ENCODE data around the gene LYZL6.

GRCh38 chr17:35988164-35988563 lies 44.7 kb upstream of the LYZL6 start:
- TF ChIP-seq POLR2A (IDR thresholded peaks at IDR 0.05) (no peak), CTCF (IDR thresholded peaks at IDR 0.05 in 4 of 5, conservative IDR thresholded peaks at IDR 0.05 in 1 of 5) (no peak)

All from gastrocnemius medialis (tissue), 4 donors.